Prostate gland (tissue), 2 donors: ENCODE results near the gene STEAP1. TPM values are rescaled to one million over a fixed set of nuclear protein-coding genes. Genes with fewer than 3 reads are reported as not detected.
A peak's percentile ranks its signal among the peaks of the same experiment; 100 is the strongest.
"Not testable (repeated sequence)": the region's sequence is repeated elsewhere in the genome, so short reads cannot be mapped to it uniquely, and the experiment has no call there.

Source experiments
- DNase-seq: peaks from one replicate; pipeline ENCODE4 v3.0.0-alpha.2; 2019; ENCODE audit warnings: low spot score
- H3K27ac ChIP-seq, 2 donors: fragments of 200-600 bp; sonication (generic); 2 replicates each; pipeline ENCODE4 v1.5.1; 2017 to 2019
- H3K27me3 ChIP-seq: fragments of 200-600 bp; sonication (generic); replicated peaks from 2 replicates; pipeline ENCODE4 v1.5.1; 2019; ENCODE audit not compliant: insufficient read depth
- H3K36me3 ChIP-seq, 2 donors: fragments of 200-600 bp; sonication (generic); 1 replicate in 1 of 2; 2 replicates in 1 of 2; pipeline versions ENCODE4 v1.5.1 to v1.8.1; 2017 to 2019
- H3K4me1 ChIP-seq: fragments of 200-600 bp; sonication (generic); replicated peaks from 2 replicates; pipeline ENCODE4 v1.5.1; 2019
- H3K4me3 ChIP-seq, 2 donors: fragments of 200-600 bp; sonication (generic); 2 replicates each; pipeline ENCODE4 v1.5.1; 2017 to 2019
- H3K9me3 ChIP-seq: fragments of 200-600 bp; sonication (generic); 2 replicates; pipeline ENCODE4 v1.5.1; 2017
- CTCF ChIP-seq, 4 experiments: fragments of 200-600 bp in 2 of 4; fragments of 450-650 bp in 2 of 4; sonication (generic) in 2 of 4; IDR thresholded peaks; 1 replicate in 3 of 4; 2 replicates in 1 of 4; pipeline ENCODE4 v1.5.1; 2016 to 2019; ENCODE audit warnings: antibody characterized with exemption in 4 of 4, mild to moderate bottlenecking in 2 of 4, moderate library complexity in 2 of 4
- POLR2A ChIP-seq: fragments of 450-650 bp; IDR thresholded peaks from one replicate; pipeline ENCODE4 v1.6.1; 2016; ENCODE audit warnings: antibody characterized with exemption, mild to moderate bottlenecking
- POLR2AphosphoS5 ChIP-seq: sonication (generic); formaldehyde crosslinking; IDR thresholded peaks from one replicate; pipeline ENCODE4 v1.6.1; 2017; ENCODE audit warnings: antibody characterized with exemption
- WGBS: methylation state at CpG from one replicate; pipeline ENCODE4 v1.1.5; 2018; 5-methylcytosine and 5-hydroxymethylcytosine counted together
- intact Hi-C: fragments of 100-400 bp; cut with DNase I; formaldehyde crosslinking; loops from one replicate; pipeline ENCODE4 v1.14.2; 2022
- total RNA-seq, 2 donors: library from RNA; depleted of rRNA; stranded (reverse); fragments of >200 nt; gene quantifications; one replicate each; pipeline ENCODE4 v1.1.0, GENCODE V29; 2016

The STEAP1 gene
- total RNA-seq, result 100 to 1,000 TPM in 1 of 2 donors, 10 to 100 TPM in 1; 67.3 to 230 TPM

- H3K4me1 ChIP-seq, H3K9me3 ChIP-seq, H3K36me3 ChIP-seq, H3K27me3 ChIP-seq: not testable (repeated sequence)
- 2% methylated on average over 58 of the region's 58 CpGs for WGBS
- peak; percentile 72 for TF ChIP-seq POLR2AphosphoS5
- peak; percentile 61 for TF ChIP-seq POLR2A
- TF ChIP-seq CTCF (IDR thresholded peaks at IDR 0.05), result peak; percentile 84 to 97 (median 94)
- intact Hi-C loops, result loop anchor here (5.0 kb wide), 1 partner anchor 108 kb away; no protein-coding TSS in a partner anchor
- H3K27ac ChIP-seq, result peak within 1 kb of the TSS; percentile 94 to 97
- H3K4me3 ChIP-seq, result peak within 1 kb of the TSS; percentile 68
- DNase-seq, result peak; percentile 95
Observed at GRCh38 chr7:90153943-90154771, at the start of gene STEAP1. TSS of gene STEAP1 (plus strand) at chr7:90154469. CDS start at chr7:90159789, 5,320 bp downstream.

GRCh38 chr7:90114972-90115371 lies 39.3 kb upstream of the STEAP1 start:
- WGBS, result 7% methylated on average over 1 of the region's 1 CpG
- H3K4me1 ChIP-seq, H3K27ac ChIP-seq, H3K9me3 ChIP-seq, H3K27me3 ChIP-seq, intact Hi-C loops, H3K36me3 ChIP-seq, H3K4me3 ChIP-seq, DNase-seq: not testable (repeated sequence)
- TF ChIP-seq CTCF (IDR thresholded peaks at IDR 0.05), result peak in 2 of 4 experiments; percentile 17 to 33

- H3K9me3 ChIP-seq, H3K4me1 ChIP-seq, intact Hi-C loops, H3K36me3 ChIP-seq, H3K27ac ChIP-seq, DNase-seq, H3K27me3 ChIP-seq: not testable (repeated sequence)
- WGBS, result 2% methylated on average over 43 of the region's 48 CpGs
- H3K4me3 ChIP-seq, result peak overlapping the region; percentile 32 to 49
Observed at GRCh38 chr7:90118551-90119177, 35.6 kb upstream of the STEAP1 start.

GRCh38 chr7:90119178-90119971 lies 34.9 kb upstream of the STEAP1 start:
- WGBS, result 3% methylated on average over 48 of the region's 58 CpGs
- no peaks in the 10 kb centered on the region for H3K27me3 ChIP-seq
- DNase-seq, result peak; percentile 19
- no peaks in the 10 kb centered on the region for H3K4me1 ChIP-seq
- peak overlapping the region; percentile 32 to 49 for H3K4me3 ChIP-seq
- no peaks in the 10 kb centered on the region for H3K36me3 ChIP-seq
- TF ChIP-seq POLR2AphosphoS5 (no peak), POLR2A (no peak), CTCF (IDR thresholded peaks at IDR 0.05) (no peak)
- no peaks in the 10 kb centered on the region for H3K9me3 ChIP-seq
- peak overlapping the region in 1 of 2 donors; percentile 29 for H3K27ac ChIP-seq
- intact Hi-C loops, result no loop called here

- H3K9me3 ChIP-seq, H3K27me3 ChIP-seq, H3K4me1 ChIP-seq, intact Hi-C loops, H3K27ac ChIP-seq, DNase-seq, H3K36me3 ChIP-seq: not testable (repeated sequence)
- peak overlapping the region; percentile 32 to 49 for H3K4me3 ChIP-seq
- WGBS, result 66% methylated on average over 4 of the region's 4 CpGs
Observed at GRCh38 chr7:90120205-90120604, 34.1 kb upstream of the STEAP1 start.

GRCh38 chr7:90131746-90132145 lies 22.5 kb upstream of the STEAP1 start:
- intact Hi-C loops, H3K4me3 ChIP-seq, H3K9me3 ChIP-seq, H3K4me1 ChIP-seq, H3K27me3 ChIP-seq, H3K36me3 ChIP-seq, H3K27ac ChIP-seq, DNase-seq: not testable (repeated sequence)
- WGBS, result 86% methylated on average over 8 of the region's 8 CpGs

- H3K27me3 ChIP-seq, H3K36me3 ChIP-seq, H3K4me1 ChIP-seq, H3K9me3 ChIP-seq, H3K27ac ChIP-seq, intact Hi-C loops, DNase-seq, H3K4me3 ChIP-seq: not testable (repeated sequence)
- 85% methylated on average over 14 of the region's 14 CpGs for WGBS
Observed at GRCh38 chr7:90147079-90147960, 6.9 kb upstream of the STEAP1 start.
